ENCODE measurements around the gene DES.

The DES gene

GRCh38 chr2:219442256-219443015, 24.3 kb downstream of the DES start:
- no peak for DNase-seq
- Histone ChIP-seq H3F3A (ENCODE audit: insufficient read depth, low read length) (no peaks in the 10 kb centered on the region), H3K4me1 (ENCODE audit: low read length) (no peaks in the 10 kb centered on the region), H3K36me3 (replicated peaks; ENCODE audit: insufficient read depth, low read length) (no peaks in the 10 kb centered on the region), H2AFZ (ENCODE audit: low read length) (no peak overlapping the region), H3K27me3 (replicated peaks; ENCODE audit: insufficient read depth, low read length) (peaks cover 78% of the 10 kb centered on the region), H3K27ac (ENCODE audit: low read length) (no peak overlapping the region), H3K9ac (ENCODE audit: low read length) (no peak overlapping the region), H3K9me3 (replicated peaks; ENCODE audit: insufficient read depth, low read length) (no peaks in the 10 kb centered on the region), H4K20me1 (ENCODE audit: insufficient read depth, low read length) (no peaks in the 10 kb centered on the region), H3K4me2 (ENCODE audit: low read depth, low read length) (no peak overlapping the region), H3K79me2 (ENCODE audit: low read length) (no peaks in the 10 kb centered on the region), H3K9me2 (replicated peaks; ENCODE audit: insufficient read depth, low read length) (no peaks in the 10 kb centered on the region), H3K4me3 (ENCODE audit: low read length) (no peak overlapping the region)
- TF ChIP-seq EZH2 (optimal IDR thresholded peaks at IDR 0.05; ENCODE audit: low read depth, low read length) (no peak), EZH2phosphoT487 (IDR thresholded peaks at IDR 0.05; ENCODE audit: low read length) (no peak)
- TF ChIP-seq, protein P1, sequence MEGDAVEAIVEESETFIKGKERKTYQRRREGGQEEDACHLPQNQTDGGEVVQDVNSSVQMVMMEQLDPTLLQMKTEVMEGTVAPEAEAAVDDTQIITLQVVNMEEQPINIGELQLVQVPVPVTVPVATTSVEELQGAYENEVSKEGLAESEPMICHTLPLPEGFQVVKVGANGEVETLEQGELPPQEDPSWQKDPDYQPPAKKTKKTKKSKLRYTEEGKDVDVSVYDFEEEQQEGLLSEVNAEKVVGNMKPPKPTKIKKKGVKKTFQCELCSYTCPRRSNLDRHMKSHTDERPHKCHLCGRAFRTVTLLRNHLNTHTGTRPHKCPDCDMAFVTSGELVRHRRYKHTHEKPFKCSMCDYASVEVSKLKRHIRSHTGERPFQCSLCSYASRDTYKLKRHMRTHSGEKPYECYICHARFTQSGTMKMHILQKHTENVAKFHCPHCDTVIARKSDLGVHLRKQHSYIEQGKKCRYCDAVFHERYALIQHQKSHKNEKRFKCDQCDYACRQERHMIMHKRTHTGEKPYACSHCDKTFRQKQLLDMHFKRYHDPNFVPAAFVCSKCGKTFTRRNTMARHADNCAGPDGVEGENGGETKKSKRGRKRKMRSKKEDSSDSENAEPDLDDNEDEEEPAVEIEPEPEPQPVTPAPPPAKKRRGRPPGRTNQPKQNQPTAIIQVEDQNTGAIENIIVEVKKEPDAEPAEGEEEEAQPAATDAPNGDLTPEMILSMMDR (IDR thresholded peaks at IDR 0.05; ENCODE audit: low read length), result no peak

DNA sequence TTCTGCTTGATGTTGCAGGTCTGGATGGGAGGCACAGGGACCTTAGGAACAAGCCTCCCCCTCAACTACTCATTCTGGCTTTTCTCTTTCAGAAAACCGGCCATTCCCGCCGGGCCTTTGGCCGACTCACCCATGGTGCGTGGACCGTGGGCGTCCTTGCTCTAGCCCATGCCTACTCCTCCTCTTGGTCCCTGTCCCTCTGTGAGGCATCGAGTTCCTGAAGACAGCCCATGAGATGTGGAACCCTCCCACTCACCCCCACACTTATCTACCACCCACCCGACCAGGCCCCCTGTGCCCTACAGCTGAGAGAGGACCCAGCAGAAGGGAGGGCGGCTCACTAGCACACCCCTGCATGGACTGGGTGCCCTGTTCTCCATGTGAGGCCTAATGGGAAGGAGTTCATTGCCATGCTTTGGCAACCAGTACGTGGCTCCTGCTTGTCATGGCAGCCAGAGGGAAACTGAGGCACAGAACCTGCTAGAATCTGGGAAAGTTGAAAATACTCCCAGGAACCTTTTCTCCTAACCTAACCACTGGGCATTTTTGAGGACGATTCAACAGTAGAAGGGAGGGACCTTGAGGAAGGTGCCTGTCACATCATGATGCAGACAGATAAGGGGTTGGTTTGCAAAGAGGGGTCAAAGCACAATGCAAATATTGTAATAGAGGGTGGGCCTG, 25.0 kb downstream of the DES start:
- H3F3A ChIP-seq (ENCODE audit: insufficient read depth, low read length), result no peaks in the 10 kb centered on the region
- DNase-seq, result no peak
- no peak overlapping the region for H3K9ac ChIP-seq (ENCODE audit: low read length)
- no peak overlapping the region for H3K27ac ChIP-seq (ENCODE audit: low read length)
- H3K4me1 ChIP-seq (ENCODE audit: low read length), result no peaks in the 10 kb centered on the region
- H3K4me2 ChIP-seq (ENCODE audit: low read depth, low read length), result no peak overlapping the region
- H3K27me3 ChIP-seq (replicated peaks; ENCODE audit: insufficient read depth, low read length), result peaks cover 78% of the 10 kb centered on the region
- H3K9me3 ChIP-seq (replicated peaks; ENCODE audit: insufficient read depth, low read length), result no peaks in the 10 kb centered on the region
- no peak overlapping the region for H2AFZ ChIP-seq (ENCODE audit: low read length)
- no peaks in the 10 kb centered on the region for H3K79me2 ChIP-seq (ENCODE audit: low read length)
- no peaks in the 10 kb centered on the region for H3K9me2 ChIP-seq (replicated peaks; ENCODE audit: insufficient read depth, low read length)
- H4K20me1 ChIP-seq (ENCODE audit: insufficient read depth, low read length), result no peaks in the 10 kb centered on the region
- no peaks in the 10 kb centered on the region for H3K36me3 ChIP-seq (replicated peaks; ENCODE audit: insufficient read depth, low read length)
- no peak overlapping the region for H3K4me3 ChIP-seq (ENCODE audit: low read length)
- TF ChIP-seq EZH2 (optimal IDR thresholded peaks at IDR 0.05; ENCODE audit: low read depth, low read length) (no peak), EZH2phosphoT487 (IDR thresholded peaks at IDR 0.05; ENCODE audit: low read length) (no peak)
- TF ChIP-seq, protein P1 (IDR thresholded peaks at IDR 0.05; ENCODE audit: low read length), result no peak

GRCh38 chr2:219443697-219444023, 25.5 kb downstream of the DES start:
- no peak for DNase-seq
- Histone ChIP-seq H3K4me1 (ENCODE audit: low read length) (no peaks in the 10 kb centered on the region), H4K20me1 (ENCODE audit: insufficient read depth, low read length) (no peaks in the 10 kb centered on the region), H3K79me2 (ENCODE audit: low read length) (no peaks in the 10 kb centered on the region), H3K27me3 (replicated peaks; ENCODE audit: insufficient read depth, low read length) (peaks cover 81% of the 10 kb centered on the region), H3K9ac (ENCODE audit: low read length) (no peak overlapping the region), H3F3A (ENCODE audit: insufficient read depth, low read length) (no peaks in the 10 kb centered on the region), H3K4me2 (ENCODE audit: low read depth, low read length) (no peak overlapping the region), H3K9me2 (replicated peaks; ENCODE audit: insufficient read depth, low read length) (no peaks in the 10 kb centered on the region), H2AFZ (ENCODE audit: low read length) (no peak overlapping the region), H3K4me3 (ENCODE audit: low read length) (no peak overlapping the region), H3K27ac (ENCODE audit: low read length) (no peak overlapping the region), H3K36me3 (replicated peaks; ENCODE audit: insufficient read depth, low read length) (no peaks in the 10 kb centered on the region), H3K9me3 (replicated peaks; ENCODE audit: insufficient read depth, low read length) (no peaks in the 10 kb centered on the region)
- TF ChIP-seq EZH2 (optimal IDR thresholded peaks at IDR 0.05; ENCODE audit: low read depth, low read length) (no peak), EZH2phosphoT487 (IDR thresholded peaks at IDR 0.05; ENCODE audit: low read length) (no peak)
- TF ChIP-seq, protein P1 (IDR thresholded peaks at IDR 0.05; ENCODE audit: low read length), result no peak
